CD4-positive, alpha-beta T cell (primary cell): Measurements from ENCODE around the gene MYH7. TPM values are rescaled to one million over a fixed set of nuclear protein-coding genes. Genes with fewer than 3 reads are reported as not detected.

Experiments used
- ATAC-seq: fragments of 200-7000 bp; cut with Tn5 transposase; one replicate; pipeline ENCODE4 v1.10.0; 2022; ENCODE audit warnings: mild to moderate bottlenecking; ENCODE audit not compliant: poor library complexity
- CTCF ChIA-PET: fragments of 350-600 bp; sonication (Branson Sonifier 250); formaldehyde crosslinking; loops from one replicate; lab custom pipeline; 2021; ENCODE audit warnings: antibody characterized with exemption, inconsistent platforms; lab: Charles Lee
- POLR2A ChIA-PET: fragments of 350-600 bp; sonication (Branson Sonifier 250); formaldehyde crosslinking; loops from one replicate; lab custom pipeline; 2021; ENCODE audit warnings: antibody characterized with exemption, inconsistent platforms; lab: Charles Lee
- DNase-seq, 14 experiments: peaks; one replicate each; pipeline ENCODE4 v3.0.0-alpha.2; 2013 to 2020; ENCODE audit warnings: mixed read lengths in 2 of 14
- H3K27ac ChIP-seq, 2 donors: one replicate each; pipeline versions ENCODE4 v1.5.1 to v1.7.0; 2013; ENCODE audit warnings: low read length in 2 of 2, low read depth in 1 of 2, mild to moderate bottlenecking in 1 of 2
- H3K27me3 ChIP-seq, 2 experiments: 1 replicate in 1 of 2; 2 replicates in 1 of 2; pipeline versions ENCODE4 v1.6.1 to v1.7.0; 2013; ENCODE audit warnings: low read length in 2 of 2, control low read depth in 1 of 2, mild to moderate bottlenecking in 1 of 2, moderate library complexity in 1 of 2; ENCODE audit not compliant: insufficient read depth in 2 of 2, control insufficient read depth in 1 of 2
- H3K36me3 ChIP-seq: one replicate; pipeline ENCODE4 v1.6.1; 2013; ENCODE audit warnings: low read length, control low read depth; ENCODE audit not compliant: insufficient read depth
- H3K4me1 ChIP-seq: one replicate; pipeline ENCODE4 v1.6.1; 2013; ENCODE audit warnings: low read length, control low read depth; ENCODE audit not compliant: insufficient read depth
- H3K4me3 ChIP-seq: one replicate; pipeline ENCODE4 v1.5.1; 2013; ENCODE audit warnings: mild to moderate bottlenecking, low read length, moderate library complexity
- H3K9me3 ChIP-seq, 2 experiments: 1 replicate in 1 of 2; 2 replicates in 1 of 2; pipeline versions ENCODE4 v1.6.1 to v1.7.0; 2013; ENCODE audit warnings: low read length in 2 of 2, mild to moderate bottlenecking in 2 of 2, control low read depth in 1 of 2, moderate library complexity in 1 of 2; ENCODE audit not compliant: control insufficient read depth in 1 of 2, insufficient read depth in 1 of 2
- H3K27ac Mint-ChIP-seq: one replicate; pipeline ENCODE4 v1.8.0; 2020; ENCODE audit warnings: mixed read lengths
- H3K27me3 Mint-ChIP-seq: one replicate; pipeline ENCODE4 v1.8.0; 2021; ENCODE audit warnings: mixed read lengths
- H3K36me3 Mint-ChIP-seq: one replicate; pipeline ENCODE4 v1.8.0; 2021; ENCODE audit warnings: low read depth, mixed read lengths
- H3K4me1 Mint-ChIP-seq: one replicate; pipeline ENCODE4 v1.8.0; 2021; ENCODE audit warnings: low read depth, mixed read lengths
- H3K4me3 Mint-ChIP-seq: one replicate; pipeline ENCODE4 v1.8.0; 2020; ENCODE audit warnings: mild to moderate bottlenecking, mixed read lengths
- H3K9me3 Mint-ChIP-seq: one replicate; pipeline ENCODE4 v1.8.0; 2020; ENCODE audit warnings: mixed read lengths
- intact Hi-C, 2 experiments: fragments of 100-400 bp; cut with DNase I in 1 of 2; cut with micrococcal nuclease in 1 of 2; formaldehyde crosslinking; loops; one replicate each; pipeline versions ENCODE4 v1.15.1 to v1.9.0; 2023 to 2025; cut with DNase I, micrococcal nuclease
- total RNA-seq, 174 experiments: library from RNA in 2 of 174; stranded (reverse) in 2 of 174; gene quantifications; one replicate each; pipeline ENCODE4 v1.2.3 and lab custom pipeline; 2021 to 2026
- TF ChIP-seq, protein P1 (sequence below): fragments of 200-600 bp; IDR thresholded peaks from one replicate; pipeline ENCODE4 v1.8.0; 2022; ENCODE audit warnings: antibody characterized with exemption, mild to moderate bottlenecking

Gene MYH7
- total RNA-seq, 2 experiments from 2014 or later = not detected

DNA sequence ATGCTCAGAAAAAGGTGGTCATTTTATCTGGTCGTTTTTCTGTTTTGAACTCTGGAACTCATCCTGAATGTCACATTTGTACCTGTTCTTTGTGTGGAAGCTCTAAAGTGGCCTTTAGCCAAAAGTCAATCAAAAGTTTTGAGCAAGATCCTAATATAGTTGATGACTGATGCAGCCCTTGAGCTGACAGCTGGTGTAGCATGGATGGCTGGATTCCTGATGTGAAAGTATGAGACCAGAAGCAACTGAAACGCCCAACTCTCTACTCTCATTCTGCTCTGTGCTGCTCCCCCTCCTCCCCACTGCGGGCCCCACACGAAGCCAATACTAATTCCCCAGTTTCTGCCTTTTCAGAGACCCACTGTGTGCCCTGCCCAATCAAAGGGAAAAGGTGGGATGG, 10.3 kb upstream of the MYH7 start:
- Histone ChIP-seq H3K36me3 (no peaks in the 10 kb centered on the region), H3K4me1 (no peaks in the 10 kb centered on the region), H3K9me3 (no peaks in the 10 kb centered on the region), H3K27ac (no peak overlapping the region), H3K27me3 (peaks cover 0 to 5% of the 10 kb centered on the region in 2 experiments), H3K4me3 (no peak overlapping the region)
- POLR2A ChIA-PET = no interaction called here
- H3K27ac Mint-ChIP-seq = no peak overlapping the region
- no peaks in the 10 kb centered on the region for H3K9me3 Mint-ChIP-seq
- ATAC-seq (no peak), DNase-seq (no peak)
- CTCF ChIA-PET = no interaction called here
- H3K4me1 Mint-ChIP-seq = no peaks in the 10 kb centered on the region
- intact Hi-C loops = no loop called here
- TF ChIP-seq, protein P1, sequence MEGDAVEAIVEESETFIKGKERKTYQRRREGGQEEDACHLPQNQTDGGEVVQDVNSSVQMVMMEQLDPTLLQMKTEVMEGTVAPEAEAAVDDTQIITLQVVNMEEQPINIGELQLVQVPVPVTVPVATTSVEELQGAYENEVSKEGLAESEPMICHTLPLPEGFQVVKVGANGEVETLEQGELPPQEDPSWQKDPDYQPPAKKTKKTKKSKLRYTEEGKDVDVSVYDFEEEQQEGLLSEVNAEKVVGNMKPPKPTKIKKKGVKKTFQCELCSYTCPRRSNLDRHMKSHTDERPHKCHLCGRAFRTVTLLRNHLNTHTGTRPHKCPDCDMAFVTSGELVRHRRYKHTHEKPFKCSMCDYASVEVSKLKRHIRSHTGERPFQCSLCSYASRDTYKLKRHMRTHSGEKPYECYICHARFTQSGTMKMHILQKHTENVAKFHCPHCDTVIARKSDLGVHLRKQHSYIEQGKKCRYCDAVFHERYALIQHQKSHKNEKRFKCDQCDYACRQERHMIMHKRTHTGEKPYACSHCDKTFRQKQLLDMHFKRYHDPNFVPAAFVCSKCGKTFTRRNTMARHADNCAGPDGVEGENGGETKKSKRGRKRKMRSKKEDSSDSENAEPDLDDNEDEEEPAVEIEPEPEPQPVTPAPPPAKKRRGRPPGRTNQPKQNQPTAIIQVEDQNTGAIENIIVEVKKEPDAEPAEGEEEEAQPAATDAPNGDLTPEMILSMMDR = no peak
- H3K4me3 Mint-ChIP-seq = no peak overlapping the region
- peaks cover 20% of the 10 kb centered on the region for H3K27me3 Mint-ChIP-seq
- no peaks in the 10 kb centered on the region for H3K36me3 Mint-ChIP-seq

DNA sequence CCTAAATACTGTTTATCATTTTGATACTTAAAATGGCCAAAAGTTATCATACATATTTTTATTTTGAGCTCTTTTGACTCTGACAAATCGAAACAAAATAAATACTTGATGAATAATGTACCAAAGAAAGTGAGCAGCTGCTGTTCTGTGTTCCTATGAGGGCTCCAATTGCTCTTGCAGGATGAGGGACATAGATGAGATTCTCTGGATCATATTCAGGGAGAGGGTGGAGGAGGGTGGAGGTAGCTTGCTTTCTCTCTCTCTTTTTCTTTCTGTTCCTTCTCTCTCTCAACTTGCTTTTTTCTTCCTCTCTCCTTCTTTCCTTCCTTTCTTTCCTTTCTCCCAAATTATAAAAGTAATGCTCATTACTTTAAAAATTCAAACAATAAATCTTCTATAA, 8.9 kb upstream of the MYH7 start:
- Histone ChIP-seq H3K4me3 (no peak overlapping the region), H3K36me3 (no peaks in the 10 kb centered on the region), H3K4me1 (no peaks in the 10 kb centered on the region), H3K27ac (no peak overlapping the region), H3K27me3 (peaks cover 0 to 4% of the 10 kb centered on the region in 2 experiments), H3K9me3 (no peaks in the 10 kb centered on the region)
- no peak overlapping the region for H3K4me3 Mint-ChIP-seq
- no peak overlapping the region for H3K27ac Mint-ChIP-seq
- ChIA-PET CTCF (no interaction called here), POLR2A (no interaction called here)
- H3K36me3 Mint-ChIP-seq = no peaks in the 10 kb centered on the region
- H3K9me3 Mint-ChIP-seq = no peaks in the 10 kb centered on the region
- H3K4me1 Mint-ChIP-seq = no peaks in the 10 kb centered on the region
- H3K27me3 Mint-ChIP-seq = peaks cover 19% of the 10 kb centered on the region
- TF ChIP-seq, protein P1 = no peak
- ATAC-seq (no peak), DNase-seq (no peak)
- intact Hi-C loops = no loop called here

DNA sequence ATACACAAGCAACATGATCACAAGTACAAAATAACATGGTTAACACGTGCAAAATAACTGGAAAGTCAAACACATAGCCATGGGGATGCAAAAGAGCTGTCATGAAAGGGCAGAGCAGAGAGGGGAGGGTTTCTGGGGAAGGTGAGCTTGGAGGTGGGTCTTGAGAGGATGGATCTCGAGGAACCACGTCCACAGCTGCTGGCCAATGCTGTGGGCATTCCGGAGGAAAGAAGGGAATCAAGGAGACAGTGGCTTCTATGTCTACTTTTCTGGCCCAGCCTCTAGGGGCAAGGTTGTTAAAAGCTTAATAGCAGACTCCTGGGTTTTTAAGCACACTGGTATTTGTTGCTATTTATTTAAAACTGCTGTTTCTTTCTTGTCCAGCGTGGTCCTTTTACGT, 8.4 kb upstream of the MYH7 start:
- no peaks in the 10 kb centered on the region for H3K9me3 ChIP-seq
- TF ChIP-seq, protein P1 = no peak
- H3K4me3 ChIP-seq = no peak overlapping the region
- H3K4me3 Mint-ChIP-seq = no peak overlapping the region
- DNase-seq (no peak), ATAC-seq (no peak)
- no peak overlapping the region for H3K27ac ChIP-seq
- H3K4me1 ChIP-seq = no peaks in the 10 kb centered on the region
- no peaks in the 10 kb centered on the region for H3K36me3 ChIP-seq
- no peaks in the 10 kb centered on the region for H3K36me3 Mint-ChIP-seq
- peaks cover 17% of the 10 kb centered on the region for H3K27me3 Mint-ChIP-seq
- H3K9me3 Mint-ChIP-seq = no peaks in the 10 kb centered on the region
- no peak overlapping the region for H3K27ac Mint-ChIP-seq
- no peaks in the 10 kb centered on the region for H3K27me3 ChIP-seq
- intact Hi-C loops = no loop called here
- no peaks in the 10 kb centered on the region for H3K4me1 Mint-ChIP-seq
- CTCF ChIA-PET = no interaction called here
- POLR2A ChIA-PET = no interaction called here
